GM12801 (cell line): ENCODE results near the gene MAP3K3.

Experiments
- CTCF ChIP-seq: IDR thresholded peaks from one replicate; pipeline ENCODE4 v1.5.1; 2011; ENCODE audit warnings: control low read depth; ENCODE audit not compliant: insufficient read length; ENCODE audit errors: extremely low read depth

Gene MAP3K3

DNA sequence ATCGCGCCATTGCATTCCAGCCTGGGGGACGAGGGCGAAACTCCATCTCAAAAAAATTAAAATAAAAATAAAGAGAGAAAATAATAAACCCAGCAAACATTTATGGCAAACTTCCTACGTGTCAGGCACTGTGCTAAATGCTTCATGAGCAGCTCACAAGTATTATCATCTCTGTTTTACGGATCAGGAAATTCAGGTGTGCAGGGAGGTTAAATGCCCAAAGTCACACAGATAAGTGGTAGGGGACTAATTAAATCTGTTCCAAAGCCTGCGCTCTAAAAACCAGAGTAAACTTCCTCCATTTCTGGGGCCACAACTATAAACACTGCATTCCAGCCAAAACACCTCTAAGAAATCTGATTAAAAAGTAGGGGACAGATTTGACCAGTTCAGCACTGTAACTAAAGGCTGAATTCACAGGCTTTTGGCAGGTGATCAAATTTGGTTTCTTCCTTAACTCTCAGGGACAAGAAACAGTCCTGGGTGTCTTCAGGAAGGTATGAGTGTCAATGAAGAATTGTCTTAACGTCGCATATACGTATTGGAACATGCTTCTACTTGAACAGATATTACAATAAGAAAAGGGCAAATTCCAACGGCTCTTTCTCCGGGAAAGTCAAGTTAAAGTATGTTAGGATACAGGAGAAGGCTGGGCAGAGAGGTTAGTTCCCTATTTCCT lies 118.4 kb downstream of the MAP3K3 start:
- no peak for TF ChIP-seq CTCF

DNA sequence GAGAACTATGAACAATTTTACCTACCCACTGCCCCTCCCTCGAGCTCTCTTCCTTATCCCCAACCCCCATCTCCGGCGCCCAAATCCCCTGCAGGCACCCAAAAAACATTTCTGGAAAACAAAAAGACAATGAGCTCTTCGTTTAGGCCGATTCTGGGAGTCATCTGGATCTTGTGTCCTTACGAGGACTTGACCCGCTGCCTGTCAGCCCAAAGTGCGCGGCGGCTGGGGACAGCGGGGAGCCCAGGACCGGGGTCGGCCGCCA lies 118.9 kb downstream of the MAP3K3 start:
- TF ChIP-seq CTCF = no peak

DNA sequence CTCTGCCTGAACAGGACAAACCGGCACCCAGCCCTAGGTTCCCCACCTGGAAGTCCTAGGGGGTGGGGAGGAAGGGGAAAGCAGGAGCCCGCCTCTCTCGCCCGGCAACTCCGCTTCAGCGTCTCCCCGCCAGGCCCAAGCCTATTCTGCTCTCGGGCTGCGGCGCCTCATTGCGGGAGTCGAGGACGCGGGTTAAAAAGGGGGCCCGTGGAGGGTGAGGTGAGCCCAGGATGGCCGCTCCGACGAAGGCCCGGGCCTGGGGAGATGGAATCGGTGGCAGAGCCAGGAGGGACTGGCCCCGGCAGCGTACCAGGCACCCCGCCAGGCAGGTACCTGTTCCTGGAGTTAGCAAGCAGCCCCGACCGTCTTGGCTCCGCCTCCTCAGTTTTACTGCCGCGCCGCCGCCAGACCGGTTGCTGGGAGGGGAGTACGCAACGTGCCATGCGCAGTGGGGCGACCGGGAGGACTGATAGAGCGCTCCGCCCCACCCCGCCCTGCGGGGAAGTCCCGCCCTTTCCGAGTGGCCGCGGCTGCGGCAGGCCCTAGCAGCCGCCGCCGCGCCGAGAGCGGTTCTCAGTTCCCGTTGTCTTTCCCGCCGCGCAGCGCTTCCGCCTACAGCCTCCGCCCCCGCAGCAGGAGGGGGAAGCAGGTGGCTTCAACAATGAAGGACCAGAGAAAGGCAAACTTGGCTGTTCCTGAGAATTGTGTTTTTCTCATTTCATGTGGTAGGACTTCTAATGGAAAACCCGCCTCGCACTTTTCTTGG lies 119.4 kb downstream of the MAP3K3 start, which contains the start of gene STRADA:
STRADA (minus strand) TSS at position 392 of the 766 bp plus-strand sequence. CDS start 13,430 bp downstream, outside the sequence.
- no peak for TF ChIP-seq CTCF
